ENCODE results near the gene SSX4. TPM values are rescaled to one million over a fixed set of nuclear protein-coding genes. Genes with fewer than 3 reads are reported as not detected.

SSX4 gene
- total and polyA plus RNA-seq, 2 donors from 2014 or later: not detected

Other genes starting within 250 kb of the SSX4 start
- gene SSX5, start 186.7 kb upstream of the SSX4 start, total RNA-seq: not detected
- not detected for gene SSX5, start 186.7 kb upstream of the SSX4 start, polyA plus RNA-seq (ENCODE audit: insufficient read depth, low read depth, low replicate concordance)
- not detected for gene SSX1, start 128.1 kb upstream of the SSX4 start, total RNA-seq
- not detected for gene SSX1, start 128.1 kb upstream of the SSX4 start, polyA plus RNA-seq (ENCODE audit: insufficient read depth, low read depth, low replicate concordance)
- not detected for gene SSX3, start 26.8 kb upstream of the SSX4 start, total RNA-seq
- not detected for gene SSX3, start 26.8 kb upstream of the SSX4 start, polyA plus RNA-seq (ENCODE audit: insufficient read depth, low read depth, low replicate concordance)
- gene SSX4B, start 28.4 kb downstream of the SSX4 start, total RNA-seq: not detected
- gene SSX4B, start 28.4 kb downstream of the SSX4 start, polyA plus RNA-seq (ENCODE audit: insufficient read depth, low read depth, low replicate concordance): not detected
- gene SLC38A5, start 86.7 kb downstream of the SSX4 start, total RNA-seq: 8.3 TPM
- 2.9 TPM for gene SLC38A5, start 86.7 kb downstream of the SSX4 start, polyA plus RNA-seq (ENCODE audit: insufficient read depth, low read depth, low replicate concordance)
- gene FTSJ1, start 92.7 kb downstream of the SSX4 start, total RNA-seq: 33.9 TPM
- gene FTSJ1, start 92.7 kb downstream of the SSX4 start, polyA plus RNA-seq (ENCODE audit: insufficient read depth, low read depth, low replicate concordance): 30.6 TPM
- gene PORCN, start 125.5 kb downstream of the SSX4 start, total RNA-seq: 8.9 TPM
- 11.7 TPM for gene PORCN, start 125.5 kb downstream of the SSX4 start, polyA plus RNA-seq (ENCODE audit: insufficient read depth, low read depth, low replicate concordance)
- 33.8 TPM for gene EBP, start 138.3 kb downstream of the SSX4 start, total RNA-seq
- gene EBP, start 138.3 kb downstream of the SSX4 start, polyA plus RNA-seq (ENCODE audit: insufficient read depth, low read depth, low replicate concordance): 164 TPM
- 16.3 TPM for gene TBC1D25, start 156.2 kb downstream of the SSX4 start, total RNA-seq
- 6.0 TPM for gene TBC1D25, start 156.2 kb downstream of the SSX4 start, polyA plus RNA-seq (ENCODE audit: insufficient read depth, low read depth, low replicate concordance)
- gene RBM3, start 190.9 kb downstream of the SSX4 start, total RNA-seq: 265 TPM
- gene RBM3, start 190.9 kb downstream of the SSX4 start, polyA plus RNA-seq (ENCODE audit: insufficient read depth, low read depth, low replicate concordance): 86.9 TPM
- gene WDR13, start 214.0 kb downstream of the SSX4 start, total RNA-seq: 177 TPM
- 201 TPM for gene WDR13, start 214.0 kb downstream of the SSX4 start, polyA plus RNA-seq (ENCODE audit: insufficient read depth, low read depth, low replicate concordance)

Measured in kidney (tissue), 2 donors.